Cardiac muscle cell (in vitro differentiated cells and primary cell): ENCODE data around the gene COPRS. TPM values are rescaled to one million over a fixed set of nuclear protein-coding genes. Genes with fewer than 3 reads are reported as not detected.
"Not testable (repeated sequence)": the region's sequence is repeated elsewhere in the genome, so short reads cannot be mapped to it uniquely, and the experiment has no call there.

Experiments used
- DNase-seq, 2 donors: peaks; one replicate each; pipeline versions ENCODE4 v3.0.0 to v3.0.0-alpha.2; 2010 to 2017; ENCODE audit warnings: low read depth in 1 of 2, low spot score in 1 of 2
- H3K27ac ChIP-seq: fragments of 200-600 bp; sonication (generic); 2 replicates; pipeline ENCODE4 v1.5.1; 2016
- H3K27me3 ChIP-seq: fragments of 200-600 bp; sonication (generic); 2 replicates; pipeline ENCODE4 v1.6.0; 2016; ENCODE audit warnings: control low read depth
- H3K36me3 ChIP-seq: fragments of 200-600 bp; sonication (generic); 2 replicates; pipeline ENCODE4 v1.5.1; 2016; ENCODE audit warnings: control low read depth
- H3K4me1 ChIP-seq: fragments of 200-600 bp; sonication (generic); 2 replicates; pipeline ENCODE4 v1.8.1; 2017; ENCODE audit warnings: low read depth, mild to moderate bottlenecking, mixed run types
- H3K4me3 ChIP-seq: fragments of 200-600 bp; sonication (generic); 2 replicates; pipeline ENCODE4 v1.5.1; 2016; ENCODE audit warnings: mild to moderate bottlenecking
- H3K9me3 ChIP-seq: fragments of 200-600 bp; sonication (generic); 2 replicates; pipeline ENCODE4 v1.5.1; 2017; ENCODE audit warnings: low read depth, mild to moderate bottlenecking, control low read depth
- CTCF ChIP-seq: IDR thresholded peaks from 2 replicates; pipeline ENCODE4 v1.5.1; 2012; ENCODE audit warnings: low read depth, mild to moderate bottlenecking, low read length
- polyA plus RNA-seq: library from polyadenylated mRNA; unstranded; fragments of >200 nt; fragmentation: Nextera tagmentation; extraction: Ambion mirVana; gene quantifications from 2 replicates; pipeline ENCODE4 v1.2.1, GENCODE V29; 2016
- total RNA-seq: library from RNA; depleted of rRNA; stranded (reverse); fragments of >200 nt; gene quantifications from 2 replicates; pipeline ENCODE4 v1.2.3, GENCODE V29; 2016

Gene COPRS
- total and polyA plus RNA-seq, 2 experiments from 2014 or later, result 66.0 to 104 TPM

- Histone ChIP-seq H3K27me3 (no peaks in the 10 kb centered on the region), H3K4me1 (no peaks in the 10 kb centered on the region), H3K4me3 (no peak overlapping the region), H3K27ac (no peak overlapping the region), H3K36me3 (no peaks in the 10 kb centered on the region), H3K9me3 (no peaks in the 10 kb centered on the region)
- peak in 1 of 2 donors; percentile 76 for DNase-seq
- TF ChIP-seq CTCF, result no peak
Observed at GRCh38 chr17:31825961-31826691, 32.9 kb downstream of the COPRS start.

GRCh38 chr17:31824766-31825360 is 34.2 kb downstream of the COPRS start:
- no peak for TF ChIP-seq CTCF
- no peaks in the 10 kb centered on the region for H3K9me3 ChIP-seq
- no peaks in the 10 kb centered on the region for H3K36me3 ChIP-seq
- no peak overlapping the region for H3K4me3 ChIP-seq
- H3K27ac ChIP-seq, result no peak overlapping the region
- no peak for DNase-seq
- H3K4me1 ChIP-seq, result no peaks in the 10 kb centered on the region
- H3K27me3 ChIP-seq, result no peaks in the 10 kb centered on the region

- Histone ChIP-seq H3K4me1 (no peaks in the 10 kb centered on the region), H3K27me3 (no peaks in the 10 kb centered on the region), H3K4me3 (no peak overlapping the region), H3K9me3 (no peaks in the 10 kb centered on the region), H3K36me3 (no peaks in the 10 kb centered on the region), H3K27ac (no peak overlapping the region)
- TF ChIP-seq CTCF, result no peak
- DNase-seq, result no peak
Observed at GRCh38 chr17:31823014-31823413, 36.0 kb downstream of the COPRS start.

DNA sequence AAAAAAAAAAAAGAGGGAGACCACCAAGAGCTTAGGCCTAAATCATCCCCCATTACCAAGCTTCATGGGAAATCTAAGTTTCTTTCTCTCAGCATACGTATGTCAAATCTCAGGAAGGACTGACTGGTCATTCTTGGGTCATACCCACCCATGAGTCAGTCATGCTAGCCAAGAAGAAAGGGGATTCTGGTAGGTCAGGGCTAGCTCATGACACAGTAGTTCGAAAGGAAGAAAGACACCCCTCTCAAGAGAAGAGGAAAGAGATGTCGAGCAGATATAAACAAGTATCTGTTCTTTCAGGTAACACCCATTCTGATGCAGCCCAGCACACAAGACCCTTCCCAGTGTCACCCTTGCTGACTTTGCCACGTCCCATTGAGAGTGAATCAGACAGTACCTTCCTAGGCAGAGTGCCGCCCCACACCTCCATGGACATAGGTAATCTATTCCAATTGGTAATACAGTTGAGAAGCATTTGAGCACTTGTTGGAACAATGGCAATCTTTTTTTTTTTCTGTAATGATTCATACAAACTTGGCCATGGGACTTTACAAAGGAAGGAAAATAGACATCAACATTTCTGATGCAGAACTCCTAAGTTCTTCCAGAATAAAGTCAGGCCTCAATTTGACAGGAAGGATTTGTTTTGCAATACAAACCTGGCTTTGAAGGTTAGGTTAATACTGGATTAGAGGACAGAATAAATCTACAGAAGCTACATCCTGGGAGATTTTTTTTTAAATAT is 38.2 kb downstream of the COPRS start:
- Histone ChIP-seq H3K4me3 (no peak overlapping the region), H3K36me3 (no peaks in the 10 kb centered on the region), H3K27ac (no peak overlapping the region), H3K27me3 (no peaks in the 10 kb centered on the region), H3K4me1 (no peaks in the 10 kb centered on the region), H3K9me3 (no peaks in the 10 kb centered on the region)
- DNase-seq, result no peak
- no peak for TF ChIP-seq CTCF

- Histone ChIP-seq H3K27ac (no peak overlapping the region), H3K9me3 (no peaks in the 10 kb centered on the region), H3K36me3 (no peaks in the 10 kb centered on the region), H3K4me1 (no peaks in the 10 kb centered on the region), H3K27me3 (no peaks in the 10 kb centered on the region), H3K4me3 (no peak overlapping the region)
- DNase-seq, result no peak
- TF ChIP-seq CTCF, result no peak
Observed at GRCh38 chr17:31819578-31819977, 39.5 kb downstream of the COPRS start.

- not testable (repeated sequence) for H3K4me1 ChIP-seq, H3K27me3 ChIP-seq, DNase-seq, H3K9me3 ChIP-seq, H3K4me3 ChIP-seq, H3K27ac ChIP-seq, H3K36me3 ChIP-seq
Observed at GRCh38 chr17:31818863-31819262, 40.2 kb downstream of the COPRS start.
